Upper lobe of left lung (tissue), 4 donors: ENCODE measurements around the gene TEX19.

ENCODE experiments used
- POLR2A ChIP-seq, 4 donors: fragments of 450-650 bp; IDR thresholded peaks; one replicate each; pipeline ENCODE4 v1.5.1; 2016 to 2017; ENCODE audit warnings: antibody characterized with exemption in 4 of 4, mild to moderate bottlenecking in 2 of 4
- TF ChIP-seq, protein P1 (sequence below), 6 experiments: fragments of 450-650 bp in 4 of 6; fragments of 200-600 bp in 2 of 6; sonication (generic) in 2 of 6; IDR thresholded peaks; one replicate each; pipeline ENCODE4 v1.5.1; 2016 to 2019; ENCODE audit warnings: antibody characterized with exemption in 6 of 6

DNA sequence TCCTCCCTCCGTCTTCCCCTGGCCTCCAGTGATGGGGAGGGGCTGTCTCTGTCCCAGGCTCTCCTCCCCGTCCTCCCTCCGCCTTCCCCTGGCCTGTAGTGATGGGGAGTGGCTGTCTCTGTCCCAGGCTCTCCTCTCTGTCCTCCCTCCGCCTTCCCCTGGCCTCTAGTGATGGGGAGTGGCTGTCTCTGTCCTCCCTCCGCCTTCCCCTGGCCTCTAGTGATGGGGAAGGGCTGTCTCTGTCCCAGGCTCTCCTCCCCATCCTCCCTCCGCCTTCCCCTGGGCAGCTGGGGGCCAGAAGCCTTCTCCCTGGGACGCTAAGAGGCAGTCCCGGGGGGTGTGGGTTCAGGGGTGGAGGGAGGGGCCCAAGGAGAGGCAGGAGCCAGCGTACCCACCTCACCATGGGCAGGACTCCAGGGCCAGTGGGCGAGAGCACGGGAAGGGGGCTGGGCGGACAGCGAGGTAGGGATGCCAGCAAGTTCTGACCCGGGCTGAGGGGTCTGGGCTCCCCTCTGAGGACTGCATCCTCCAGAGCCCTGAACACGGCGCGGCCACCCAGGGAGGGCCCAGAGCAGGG, 27.3 kb downstream of the TEX19 start:
- no peak for TF ChIP-seq POLR2A (IDR thresholded peaks at IDR 0.05)
- TF ChIP-seq, protein P1, sequence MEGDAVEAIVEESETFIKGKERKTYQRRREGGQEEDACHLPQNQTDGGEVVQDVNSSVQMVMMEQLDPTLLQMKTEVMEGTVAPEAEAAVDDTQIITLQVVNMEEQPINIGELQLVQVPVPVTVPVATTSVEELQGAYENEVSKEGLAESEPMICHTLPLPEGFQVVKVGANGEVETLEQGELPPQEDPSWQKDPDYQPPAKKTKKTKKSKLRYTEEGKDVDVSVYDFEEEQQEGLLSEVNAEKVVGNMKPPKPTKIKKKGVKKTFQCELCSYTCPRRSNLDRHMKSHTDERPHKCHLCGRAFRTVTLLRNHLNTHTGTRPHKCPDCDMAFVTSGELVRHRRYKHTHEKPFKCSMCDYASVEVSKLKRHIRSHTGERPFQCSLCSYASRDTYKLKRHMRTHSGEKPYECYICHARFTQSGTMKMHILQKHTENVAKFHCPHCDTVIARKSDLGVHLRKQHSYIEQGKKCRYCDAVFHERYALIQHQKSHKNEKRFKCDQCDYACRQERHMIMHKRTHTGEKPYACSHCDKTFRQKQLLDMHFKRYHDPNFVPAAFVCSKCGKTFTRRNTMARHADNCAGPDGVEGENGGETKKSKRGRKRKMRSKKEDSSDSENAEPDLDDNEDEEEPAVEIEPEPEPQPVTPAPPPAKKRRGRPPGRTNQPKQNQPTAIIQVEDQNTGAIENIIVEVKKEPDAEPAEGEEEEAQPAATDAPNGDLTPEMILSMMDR (IDR thresholded peaks at IDR 0.05): no peak
